Purkinje cell (primary cell): ENCODE data around the gene ISCU. TPM values are rescaled to one million over a fixed set of nuclear protein-coding genes. Genes with fewer than 3 reads are reported as not detected.

ENCODE experiments used
- polyA plus RNA-seq: library from polyadenylated mRNA; unstranded; fragments of >200 nt; fragmentation: Nextera tagmentation; gene quantifications from 2 replicates; pipeline ENCODE4 v1.2.1, GENCODE V29; 2014

Gene ISCU
- polyA plus RNA-seq, result 183 and 186 TPM in 2 replicates

DNA sequence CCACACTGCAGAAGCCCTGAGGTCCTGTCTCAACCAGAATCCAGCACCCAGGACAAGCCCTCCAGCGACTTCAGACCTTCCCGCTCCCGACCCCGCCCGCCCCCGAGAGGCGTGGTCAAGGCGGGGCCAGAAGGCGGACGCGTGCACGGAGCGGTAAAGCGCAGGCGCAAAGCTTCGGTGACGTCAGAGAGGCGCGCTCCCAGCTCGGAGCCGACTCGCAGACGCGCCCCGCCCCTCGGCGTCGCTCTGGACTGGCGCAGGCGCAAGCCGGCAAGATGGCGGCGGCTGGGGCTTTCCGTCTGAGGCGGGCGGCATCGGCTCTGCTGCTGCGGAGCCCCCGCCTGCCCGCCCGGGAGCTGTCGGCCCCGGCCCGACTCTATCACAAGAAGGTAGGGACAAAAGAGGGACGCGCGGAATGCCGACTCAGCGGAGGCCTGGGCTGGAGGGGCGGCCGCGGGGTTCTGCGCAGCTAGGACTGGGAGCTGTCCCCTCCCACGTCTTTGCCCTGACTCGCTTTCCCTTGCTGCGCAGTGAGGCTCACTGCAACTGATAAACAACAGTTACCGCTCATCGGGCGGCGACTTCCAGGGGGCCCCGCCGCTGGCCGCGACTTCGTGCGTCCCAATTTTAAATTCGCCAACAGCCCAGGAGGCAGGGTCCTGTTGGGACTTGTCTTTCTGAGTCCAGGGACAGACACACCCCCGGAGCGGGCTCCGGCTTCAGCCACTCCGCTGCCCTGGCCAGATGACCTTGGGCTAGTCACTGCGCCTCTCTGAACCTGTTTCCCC is at the start of gene ISCU:
TSS of gene ISCU (plus strand) at position 249 of the 788 bp plus-strand sequence. CDS start at position 276, 27 bp downstream.

DNA sequence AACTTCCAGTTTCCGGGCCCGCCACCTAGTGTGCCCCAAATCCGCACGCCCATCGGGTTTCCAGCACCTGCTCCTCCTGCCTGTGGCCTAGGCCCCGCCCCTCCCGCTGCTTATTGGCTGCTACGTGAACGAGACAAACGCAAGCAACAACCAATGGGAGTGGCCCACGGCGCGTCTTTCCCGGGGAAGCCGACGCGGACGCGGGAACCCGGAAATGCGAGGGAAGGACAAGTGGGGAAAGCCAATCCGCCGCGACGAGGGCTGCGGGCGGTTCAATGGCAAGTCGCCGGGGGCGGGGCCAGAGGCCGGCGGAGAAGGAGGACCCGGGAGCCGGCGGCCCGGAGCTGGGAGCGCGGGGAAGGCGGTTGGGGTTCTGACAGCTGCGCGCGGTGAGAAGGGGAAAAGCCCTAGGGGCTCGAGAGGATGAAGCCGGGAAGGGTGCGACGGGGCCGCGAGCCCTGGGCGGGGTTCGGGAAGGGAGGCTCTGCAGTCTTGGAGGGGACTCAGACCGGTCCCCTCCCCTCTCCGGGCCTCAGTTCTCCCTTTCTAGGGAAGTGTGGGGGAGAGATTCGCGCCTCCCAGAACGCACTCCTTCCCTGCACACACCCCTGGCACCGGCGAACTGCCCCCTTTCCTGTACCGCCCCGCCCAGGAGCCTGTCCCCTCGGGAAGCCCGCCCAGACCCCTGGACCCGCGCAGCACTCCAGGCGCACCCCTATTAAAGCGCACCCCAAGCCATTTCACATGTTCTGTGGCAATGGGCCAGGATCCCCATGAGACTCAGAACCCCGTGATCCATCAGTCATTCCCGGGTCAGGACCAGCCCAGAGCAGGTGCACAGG is 47.2 kb upstream of the ISCU start, which contains the start of gene FICD:
TSS of gene FICD (plus strand) at position 305 of the 842 bp plus-strand sequence. CDS start 1,696 bp downstream, outside the sequence.

DNA sequence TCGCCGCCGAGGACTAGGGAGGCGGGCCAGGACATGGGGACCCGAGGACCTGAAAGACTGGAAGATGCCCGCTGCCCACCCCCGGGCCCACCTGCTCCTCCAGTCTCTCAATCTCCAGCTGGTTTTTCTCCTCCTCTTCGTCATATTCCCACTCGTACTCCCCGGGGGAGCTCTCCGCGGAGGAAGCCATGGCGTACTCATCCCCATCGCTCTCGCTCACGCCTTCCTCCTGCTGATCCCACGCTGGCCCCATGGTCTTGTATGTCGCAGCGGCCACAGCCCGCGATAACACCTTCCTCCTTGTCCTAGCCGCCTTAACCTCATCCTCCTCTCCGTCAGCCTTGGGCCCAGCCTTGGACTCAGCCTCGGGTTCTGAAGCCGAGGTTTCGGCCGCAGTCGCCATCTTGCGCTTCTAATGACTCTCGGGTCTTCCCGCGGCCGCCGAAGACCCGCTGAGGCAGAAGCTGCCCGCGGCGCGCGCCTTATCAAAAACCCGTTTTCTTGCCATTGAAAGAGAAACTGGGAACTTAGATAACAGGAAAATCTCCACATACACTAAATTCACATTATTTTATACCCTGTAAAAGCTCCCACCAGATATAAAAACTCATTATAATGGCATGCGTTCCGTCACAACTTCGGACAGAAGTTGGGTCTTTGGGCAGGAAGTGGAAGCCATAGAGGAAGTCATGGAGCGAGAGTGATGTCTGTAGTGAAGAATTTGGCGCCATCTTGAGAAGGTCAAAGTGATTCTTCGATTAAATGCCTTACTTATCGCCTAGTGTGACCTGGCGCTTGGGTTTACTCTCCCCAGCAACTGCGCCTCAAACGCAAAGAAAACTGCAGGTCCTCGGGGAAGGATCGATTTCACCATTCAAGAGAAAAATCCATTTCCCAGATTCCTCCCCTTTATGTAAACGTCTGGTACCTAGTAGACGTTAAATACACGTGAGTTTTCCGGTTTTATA is 1.4 kb upstream of the ISCU start, which contains the start of gene SART3:
TSS of gene SART3 (minus strand) at position 422 of the 968 bp plus-strand sequence. CDS start at position 403, 19 bp downstream.

DNA sequence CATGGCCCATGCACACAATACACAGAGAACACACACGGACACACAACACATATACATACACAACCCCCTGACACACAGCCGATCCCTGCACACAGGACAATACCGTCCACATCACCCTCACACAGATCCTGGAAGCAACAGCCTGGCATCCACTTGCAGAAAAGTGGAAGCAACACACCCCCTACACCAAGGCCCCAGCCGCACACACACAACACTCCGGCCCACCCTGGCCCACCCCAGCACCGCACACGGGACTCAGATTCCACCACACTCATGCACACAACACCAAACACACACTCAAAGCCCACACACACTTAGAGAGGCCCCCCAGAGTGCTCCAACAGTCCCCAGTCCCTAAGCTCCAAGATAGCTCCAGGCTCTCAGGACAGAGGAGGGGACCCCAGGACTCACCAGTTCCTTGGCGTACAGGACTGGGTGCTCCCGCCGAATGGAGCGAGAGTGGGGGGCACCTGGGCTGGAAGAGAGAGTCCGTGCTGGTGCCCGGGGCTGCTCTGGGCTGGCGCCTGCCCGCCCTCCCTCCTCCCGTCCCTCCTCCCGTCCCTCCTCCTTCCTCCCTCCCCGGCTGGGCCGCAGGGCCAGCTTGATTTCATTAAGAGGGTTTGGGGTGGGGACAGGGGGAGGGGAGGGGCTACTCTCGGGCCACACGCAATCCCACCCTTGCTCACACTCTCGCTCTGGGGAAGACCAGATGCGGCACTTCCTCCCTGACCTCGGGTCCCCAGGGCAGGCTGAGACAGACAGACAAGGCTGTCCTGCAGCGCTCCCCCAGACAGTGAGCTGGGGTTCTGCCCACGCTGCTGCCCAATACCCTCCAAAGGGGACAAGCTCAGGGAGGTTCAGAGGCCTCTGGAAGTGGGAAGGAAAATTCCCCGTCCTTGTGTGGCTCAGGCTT is 35.4 kb downstream of the ISCU start, which contains the start of gene TMEM119:
TSS of gene TMEM119 (minus strand) at position 526 of the 913 bp plus-strand sequence. CDS start 5,701 bp downstream, outside the sequence.

Other genes with a start within 250 kb of the ISCU start
- gene CMKLR1, start 223.3 kb upstream of the ISCU start, polyA plus RNA-seq, result not detected in 2 replicates
- gene FICD, start 47.3 kb upstream of the ISCU start, polyA plus RNA-seq, result 22.6 and 29.9 TPM in 2 replicates
- 10.0 and 10.4 TPM in 2 replicates for gene SART3, start 1.4 kb upstream of the ISCU start, polyA plus RNA-seq
- not detected in 2 replicates for gene TMEM119, start 35.5 kb downstream of the ISCU start, polyA plus RNA-seq
- not detected in 2 replicates for gene SELPLG, start 71.3 kb downstream of the ISCU start, polyA plus RNA-seq
- gene CORO1C, start 168.9 kb downstream of the ISCU start, polyA plus RNA-seq, result 25.7 and 27.9 TPM in 2 replicates